ENCODE measurements around the gene THOP1.

- no peak for TF ChIP-seq POLR2A (IDR thresholded peaks at IDR 0.05)
- TF ChIP-seq CTCF (IDR thresholded peaks at IDR 0.05): no peak
Observed at GRCh38 chr19:2763687-2764086, 21.6 kb upstream of the THOP1 start.

All from esophagus squamous epithelium (tissue), 4 donors.